ENCODE results near the gene SFRP2.
A peak's percentile ranks its signal among the peaks of the same experiment; 100 is the strongest.

Gene SFRP2

DNA sequence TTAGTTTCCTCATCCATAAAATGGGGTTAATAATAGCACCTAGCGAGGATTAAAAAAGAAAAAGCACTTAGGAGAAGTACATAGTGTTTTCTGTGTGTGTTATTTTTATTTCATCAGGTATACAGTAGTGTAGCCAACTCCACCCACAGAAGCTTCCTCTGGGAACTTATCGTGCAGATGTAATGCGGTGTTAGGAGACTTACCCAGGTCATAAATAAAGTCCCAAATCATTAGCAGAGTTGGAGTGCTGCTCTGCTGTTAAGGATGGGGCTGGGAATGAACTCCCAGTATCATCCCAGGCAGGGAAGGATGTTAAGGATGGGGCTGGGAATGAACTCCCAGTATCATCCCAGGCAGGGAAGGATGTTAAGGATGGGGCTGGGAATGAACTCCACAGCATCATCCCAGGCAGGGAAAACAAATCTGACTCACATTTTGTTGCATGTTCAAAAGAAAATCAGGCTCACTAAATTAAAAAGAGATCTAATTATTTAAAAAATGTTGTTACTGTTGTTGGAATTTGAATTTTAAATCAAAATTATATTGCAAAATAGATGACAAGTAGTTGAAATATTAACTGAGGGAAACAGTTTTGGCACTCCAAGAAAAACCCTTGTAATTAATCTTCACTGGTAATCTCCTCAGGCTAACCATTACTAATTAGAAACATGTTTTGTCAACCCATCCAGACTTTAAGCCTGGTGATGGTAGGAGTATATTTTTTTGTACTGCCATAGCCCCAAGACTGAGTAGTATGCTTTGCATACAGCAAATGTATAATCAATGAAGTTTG is 10.2 kb upstream of the SFRP2 start:
- Histone ChIP-seq H3K27ac (ENCODE audit: insufficient read depth, low read length, poor library complexity, severe bottlenecking) (no peak overlapping the region), H3K4me3 (ENCODE audit: insufficient read depth, low read depth, low read length, poor library complexity, severe bottlenecking) (no peak overlapping the region), H3K27me3 (replicated peaks; ENCODE audit: control insufficient read depth, insufficient read depth, low read length, poor library complexity, severe bottlenecking) (peaks cover 3% of the 10 kb centered on the region), H3K4me1 (ENCODE audit: control insufficient read depth, insufficient read depth, low read length, poor library complexity, severe bottlenecking) (no peaks in the 10 kb centered on the region), H3K9me3 (ENCODE audit: control insufficient read depth, low read length) (no peaks in the 10 kb centered on the region), H3K36me3 (ENCODE audit: control insufficient read depth, insufficient read depth, low read length) (no peaks in the 10 kb centered on the region)
- no peak for DNase-seq

- DNase-seq, result no peak
- Histone ChIP-seq H3K4me1 (ENCODE audit: control insufficient read depth, insufficient read depth, low read length, poor library complexity, severe bottlenecking) (no peaks in the 10 kb centered on the region), H3K4me3 (ENCODE audit: insufficient read depth, low read depth, low read length, poor library complexity, severe bottlenecking) (no peak overlapping the region), H3K27me3 (replicated peaks; ENCODE audit: control insufficient read depth, insufficient read depth, low read length, poor library complexity, severe bottlenecking) (peaks cover 3% of the 10 kb centered on the region), H3K27ac (ENCODE audit: insufficient read depth, low read length, poor library complexity, severe bottlenecking) (no peak overlapping the region), H3K9me3 (ENCODE audit: control insufficient read depth, low read length) (no peaks in the 10 kb centered on the region), H3K36me3 (ENCODE audit: control insufficient read depth, insufficient read depth, low read length) (no peaks in the 10 kb centered on the region)
These were observed 9.5 kb upstream of the SFRP2 start for GRCh38 chr4:153798420-153798819.

DNA sequence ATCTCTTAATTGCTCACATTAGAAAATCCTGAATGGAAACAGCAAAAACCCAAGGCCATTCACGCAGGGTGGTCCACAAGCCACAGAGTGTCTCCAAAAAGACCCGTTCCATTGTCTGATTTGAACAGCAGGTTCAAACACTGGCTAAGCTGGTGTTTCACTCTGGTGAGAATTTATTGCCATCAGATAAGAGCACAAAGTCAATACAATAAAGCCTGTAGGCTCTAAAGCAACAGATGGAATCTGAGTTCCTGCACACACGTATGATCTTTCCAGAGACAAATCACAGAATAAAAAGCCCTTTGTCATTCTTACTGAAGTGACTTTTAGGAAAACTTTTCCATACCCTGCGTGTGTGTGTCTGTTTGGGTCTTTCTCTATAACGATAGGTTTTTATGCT is 5.1 kb upstream of the SFRP2 start:
- H3K27me3 ChIP-seq (replicated peaks; ENCODE audit: control insufficient read depth, insufficient read depth, low read length, poor library complexity, severe bottlenecking), result peaks cover 44% of the 10 kb centered on the region
- H3K4me3 ChIP-seq (ENCODE audit: insufficient read depth, low read depth, low read length, poor library complexity, severe bottlenecking), result no peak overlapping the region
- H3K36me3 ChIP-seq (ENCODE audit: control insufficient read depth, insufficient read depth, low read length), result no peaks in the 10 kb centered on the region
- H3K4me1 ChIP-seq (ENCODE audit: control insufficient read depth, insufficient read depth, low read length, poor library complexity, severe bottlenecking), result peaks cover 20% of the 10 kb centered on the region
- DNase-seq, result no peak
- no peak overlapping the region for H3K27ac ChIP-seq (ENCODE audit: insufficient read depth, low read length, poor library complexity, severe bottlenecking)
- H3K9me3 ChIP-seq (ENCODE audit: control insufficient read depth, low read length), result no peaks in the 10 kb centered on the region

- Histone ChIP-seq H3K27ac (ENCODE audit: insufficient read depth, low read length, poor library complexity, severe bottlenecking) (no peak overlapping the region), H3K27me3 (replicated peaks; ENCODE audit: control insufficient read depth, insufficient read depth, low read length, poor library complexity, severe bottlenecking) (peaks cover 55% of the 10 kb centered on the region), H3K36me3 (ENCODE audit: control insufficient read depth, insufficient read depth, low read length) (no peaks in the 10 kb centered on the region), H3K9me3 (ENCODE audit: control insufficient read depth, low read length) (no peaks in the 10 kb centered on the region), H3K4me1 (ENCODE audit: control insufficient read depth, insufficient read depth, low read length, poor library complexity, severe bottlenecking) (peaks cover 27% of the 10 kb centered on the region), H3K4me3 (ENCODE audit: insufficient read depth, low read depth, low read length, poor library complexity, severe bottlenecking) (no peak overlapping the region)
- no peak for DNase-seq
These were observed 3.9 kb upstream of the SFRP2 start for GRCh38 chr4:153792618-153793247.

DNA sequence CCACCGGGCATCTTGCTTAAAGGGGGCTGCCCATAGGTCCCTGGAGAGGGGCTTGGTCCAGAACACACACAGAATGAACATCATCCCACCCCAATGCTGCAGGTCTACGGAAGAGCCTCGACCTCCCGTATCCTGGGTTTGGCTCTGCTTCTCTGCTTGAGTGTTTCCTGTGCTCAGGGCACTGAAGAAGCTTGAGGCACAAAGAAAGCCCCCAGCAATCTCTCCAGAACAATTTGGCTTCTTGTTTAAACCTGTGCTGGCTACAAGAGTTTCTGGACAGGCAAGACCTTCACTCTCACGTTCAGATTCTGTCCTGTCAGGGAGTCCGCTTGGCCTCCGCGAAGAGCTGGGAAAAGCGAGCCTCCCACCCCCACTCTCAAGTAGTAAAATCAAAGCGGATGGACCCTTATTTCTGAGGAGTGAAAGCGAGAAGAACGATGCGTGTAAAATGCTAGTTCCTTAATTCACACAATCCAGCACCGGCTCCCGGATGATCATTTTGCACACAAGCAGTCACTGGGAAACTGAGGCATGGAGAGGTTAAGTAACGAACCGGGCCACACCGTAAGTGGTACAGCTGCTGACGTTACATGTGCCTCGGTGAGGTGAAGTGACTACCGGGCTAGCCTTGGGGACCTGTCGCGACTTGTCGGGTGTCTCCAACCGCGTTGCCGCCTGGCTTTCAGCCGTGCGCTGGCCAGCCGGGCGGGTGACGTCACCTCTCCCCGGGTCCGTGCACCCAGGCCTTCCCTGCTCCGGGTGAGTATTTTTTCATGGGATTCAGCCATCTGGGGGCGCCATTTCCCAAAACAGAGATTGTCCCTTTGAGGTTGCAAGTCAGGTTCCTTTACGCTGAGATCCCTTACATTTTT is 3.1 kb upstream of the SFRP2 start:
- no peak for DNase-seq
- Histone ChIP-seq H3K4me3 (ENCODE audit: insufficient read depth, low read depth, low read length, poor library complexity, severe bottlenecking) (peak overlapping the region; percentile 11), H3K9me3 (ENCODE audit: control insufficient read depth, low read length) (no peaks in the 10 kb centered on the region), H3K27me3 (replicated peaks; ENCODE audit: control insufficient read depth, insufficient read depth, low read length, poor library complexity, severe bottlenecking) (peaks cover 55% of the 10 kb centered on the region), H3K27ac (ENCODE audit: insufficient read depth, low read length, poor library complexity, severe bottlenecking) (no peak overlapping the region), H3K36me3 (ENCODE audit: control insufficient read depth, insufficient read depth, low read length) (no peaks in the 10 kb centered on the region), H3K4me1 (ENCODE audit: control insufficient read depth, insufficient read depth, low read length, poor library complexity, severe bottlenecking) (peaks cover 27% of the 10 kb centered on the region)

DNA sequence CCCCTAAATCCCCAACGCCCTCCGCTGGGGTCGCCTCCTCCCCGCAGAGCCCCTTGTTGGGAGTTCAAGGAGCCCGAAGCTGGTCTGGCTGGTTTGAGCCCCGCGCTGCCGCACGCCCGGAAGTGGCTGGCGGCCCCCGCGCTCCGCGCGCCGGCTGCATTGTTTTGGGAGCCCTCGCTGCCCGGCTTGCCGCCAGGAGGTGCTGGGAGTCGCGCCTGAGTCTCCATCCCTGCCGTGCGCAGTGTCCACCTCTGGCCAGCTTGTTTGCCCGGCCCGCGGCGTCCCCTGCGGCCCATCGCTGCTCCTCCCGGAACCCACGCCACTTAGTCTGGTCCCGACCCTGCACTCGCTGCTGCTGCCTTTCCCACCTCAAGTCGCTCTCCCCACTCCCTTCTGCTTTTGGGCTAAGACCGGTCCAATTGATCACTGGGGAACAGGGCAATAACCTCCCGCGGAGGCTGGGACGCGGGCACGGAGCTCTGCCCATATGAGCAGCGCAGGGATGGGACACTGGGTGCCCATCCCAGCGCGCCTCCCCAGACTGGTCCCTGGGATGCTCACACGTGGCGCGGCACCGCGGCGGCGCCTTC is 2.2 kb upstream of the SFRP2 start:
- no peak overlapping the region for H3K27ac ChIP-seq (ENCODE audit: insufficient read depth, low read length, poor library complexity, severe bottlenecking)
- H3K4me3 ChIP-seq (ENCODE audit: insufficient read depth, low read depth, low read length, poor library complexity, severe bottlenecking), result peak overlapping the region; percentile 34
- H3K9me3 ChIP-seq (ENCODE audit: control insufficient read depth, low read length), result no peaks in the 10 kb centered on the region
- H3K36me3 ChIP-seq (ENCODE audit: control insufficient read depth, insufficient read depth, low read length), result no peaks in the 10 kb centered on the region
- peaks cover 55% of the 10 kb centered on the region for H3K27me3 ChIP-seq (replicated peaks; ENCODE audit: control insufficient read depth, insufficient read depth, low read length, poor library complexity, severe bottlenecking)
- DNase-seq, result no peak
- peaks cover 27% of the 10 kb centered on the region for H3K4me1 ChIP-seq (ENCODE audit: control insufficient read depth, insufficient read depth, low read length, poor library complexity, severe bottlenecking)

DNA sequence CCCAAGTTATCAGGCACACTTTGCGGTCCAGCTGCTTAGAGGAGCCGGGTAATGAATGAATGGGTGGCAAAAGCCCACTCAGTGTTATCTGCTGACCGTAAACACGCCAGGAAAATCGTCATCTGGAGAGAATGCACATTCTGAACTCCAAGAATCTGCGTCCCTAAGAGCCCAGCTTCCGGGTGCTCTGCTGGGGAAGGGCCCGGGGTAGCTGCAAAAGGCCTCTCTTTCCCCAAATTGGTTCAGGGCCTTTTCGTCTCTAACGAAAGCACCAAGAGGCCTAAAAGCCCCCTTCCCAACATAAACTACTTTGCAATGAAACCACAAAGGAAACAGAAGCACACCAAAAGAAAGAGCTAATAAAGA is 1.6 kb upstream of the SFRP2 start:
- H3K4me3 ChIP-seq (ENCODE audit: insufficient read depth, low read depth, low read length, poor library complexity, severe bottlenecking), result no peak overlapping the region
- H3K4me1 ChIP-seq (ENCODE audit: control insufficient read depth, insufficient read depth, low read length, poor library complexity, severe bottlenecking), result peaks cover 27% of the 10 kb centered on the region
- peaks cover 55% of the 10 kb centered on the region for H3K27me3 ChIP-seq (replicated peaks; ENCODE audit: control insufficient read depth, insufficient read depth, low read length, poor library complexity, severe bottlenecking)
- H3K36me3 ChIP-seq (ENCODE audit: control insufficient read depth, insufficient read depth, low read length), result no peaks in the 10 kb centered on the region
- DNase-seq, result no peak
- no peaks in the 10 kb centered on the region for H3K9me3 ChIP-seq (ENCODE audit: control insufficient read depth, low read length)
- no peak overlapping the region for H3K27ac ChIP-seq (ENCODE audit: insufficient read depth, low read length, poor library complexity, severe bottlenecking)

DNA sequence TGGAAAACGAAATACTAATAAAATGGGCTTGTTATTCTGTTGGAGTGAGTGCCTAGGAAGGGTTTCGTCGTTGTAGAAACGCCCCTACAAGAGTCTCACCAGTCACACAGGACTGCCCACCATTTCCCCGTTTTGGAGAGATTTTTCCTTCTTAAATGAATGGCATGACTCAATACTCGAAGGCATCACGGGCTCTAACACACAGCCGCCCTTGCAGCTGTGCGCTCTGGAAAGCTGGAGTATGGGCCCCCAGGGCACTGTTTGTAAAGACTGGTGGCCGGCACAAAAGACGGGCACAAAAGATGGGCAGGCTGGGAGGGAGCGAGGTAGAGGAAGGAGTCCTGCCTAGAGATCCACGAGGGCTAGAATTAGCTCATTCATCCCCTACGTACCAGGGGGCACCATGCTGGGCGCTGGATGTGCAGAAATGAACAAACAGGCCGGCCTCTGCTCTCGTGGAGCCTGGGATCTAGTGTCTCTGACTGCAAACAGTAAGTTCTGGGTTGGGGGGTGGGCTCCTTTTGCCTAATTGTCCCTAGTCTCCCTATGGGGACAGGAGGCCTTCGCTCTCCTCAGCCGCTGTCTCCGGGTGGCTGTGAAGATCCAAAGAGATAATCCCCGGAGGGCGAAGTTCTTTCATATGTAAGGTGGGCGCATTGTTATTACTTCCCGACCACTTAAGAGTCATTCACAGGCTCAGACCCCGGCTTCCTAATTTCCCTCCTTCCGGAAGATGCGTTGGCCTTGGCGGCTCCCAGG is 1.0 kb upstream of the SFRP2 start:
- H3K4me1 ChIP-seq (ENCODE audit: control insufficient read depth, insufficient read depth, low read length, poor library complexity, severe bottlenecking), result peaks cover 27% of the 10 kb centered on the region
- H3K27ac ChIP-seq (ENCODE audit: insufficient read depth, low read length, poor library complexity, severe bottlenecking), result no peak overlapping the region
- no peaks in the 10 kb centered on the region for H3K9me3 ChIP-seq (ENCODE audit: control insufficient read depth, low read length)
- no peaks in the 10 kb centered on the region for H3K36me3 ChIP-seq (ENCODE audit: control insufficient read depth, insufficient read depth, low read length)
- H3K4me3 ChIP-seq (ENCODE audit: insufficient read depth, low read depth, low read length, poor library complexity, severe bottlenecking), result no peak overlapping the region
- H3K27me3 ChIP-seq (replicated peaks; ENCODE audit: control insufficient read depth, insufficient read depth, low read length, poor library complexity, severe bottlenecking), result peaks cover 52% of the 10 kb centered on the region
- no peak for DNase-seq

GRCh38 chr4:153788051-153788412 is 851 bp downstream of the SFRP2 start:
- no peak overlapping the region for H3K27ac ChIP-seq (ENCODE audit: insufficient read depth, low read length, poor library complexity, severe bottlenecking)
- no peak overlapping the region for H3K4me3 ChIP-seq (ENCODE audit: insufficient read depth, low read depth, low read length, poor library complexity, severe bottlenecking)
- H3K4me1 ChIP-seq (ENCODE audit: control insufficient read depth, insufficient read depth, low read length, poor library complexity, severe bottlenecking), result peaks cover 27% of the 10 kb centered on the region
- H3K9me3 ChIP-seq (ENCODE audit: control insufficient read depth, low read length), result no peaks in the 10 kb centered on the region
- no peak for DNase-seq
- H3K36me3 ChIP-seq (ENCODE audit: control insufficient read depth, insufficient read depth, low read length), result no peaks in the 10 kb centered on the region
- H3K27me3 ChIP-seq (replicated peaks; ENCODE audit: control insufficient read depth, insufficient read depth, low read length, poor library complexity, severe bottlenecking), result peaks cover 52% of the 10 kb centered on the region

All from effector memory CD4-positive, alpha-beta T cell (primary cell).